KOPT-K1 (cell line): ENCODE data around the gene THTPA.
"Not testable (repeated sequence)": the region's sequence is repeated elsewhere in the genome, so short reads cannot be mapped to it uniquely, and the experiment has no call there.

Source experiments
- H3K27ac ChIP-seq: fragments of 200-600 bp; sonication (generic); 2 replicates; pipeline ENCODE4 v1.5.1; 2016; ENCODE audit warnings: antibody characterized with exemption, mild to moderate bottlenecking, low read depth, low read length; ENCODE audit not compliant: poor library complexity, severe bottlenecking
- H3K36me3 ChIP-seq: fragments of 200-600 bp; sonication (generic); 2 replicates; pipeline ENCODE4 v1.5.1; 2017; ENCODE audit warnings: antibody characterized with exemption, mild to moderate bottlenecking, low read length, moderate library complexity; ENCODE audit not compliant: insufficient read depth
- H3K9me3 ChIP-seq: fragments of 200-600 bp; sonication (generic); 2 replicates; pipeline ENCODE4 v1.5.1; 2017; ENCODE audit warnings: antibody characterized with exemption, low read length, mild to moderate bottlenecking; ENCODE audit not compliant: insufficient read depth, poor library complexity, severe bottlenecking

Gene THTPA

GRCh38 chr14:23578560-23579310, 22.7 kb downstream of the THTPA start, which contains the start of gene JPH4:
Gene JPH4 (minus strand): TSS chr14:23578790. CDS start chr14:23577453, 1,337 bp downstream.
- no peaks in the 10 kb centered on the region for H3K9me3 ChIP-seq
- no peaks in the 10 kb centered on the region for H3K36me3 ChIP-seq
- H3K27ac ChIP-seq, result no peak within 1 kb of the TSS

GRCh38 chr14:23579311-23579630, 23.2 kb downstream of the THTPA start:
- no peaks in the 10 kb centered on the region for H3K9me3 ChIP-seq
- H3K36me3 ChIP-seq, result no peaks in the 10 kb centered on the region
- H3K27ac ChIP-seq, result no peak overlapping the region

- H3K9me3 ChIP-seq, result no peaks in the 10 kb centered on the region
These were observed 23.7 kb downstream of the THTPA start for GRCh38 chr14:23579739-23580138.

GRCh38 chr14:23580152-23580926, 24.3 kb downstream of the THTPA start:
- no peaks in the 10 kb centered on the region for H3K9me3 ChIP-seq

More at GRCh38 chr14:23579739-23580138, 23.7 kb downstream of the THTPA start:
- Histone ChIP-seq H3K36me3 (no peaks in the 10 kb centered on the region), H3K27ac (no peak overlapping the region)

GRCh38 chr14:23580948-23581281, 24.8 kb downstream of the THTPA start:
- Histone ChIP-seq H3K27ac (no peak overlapping the region), H3K9me3 (no peaks in the 10 kb centered on the region), H3K36me3 (no peaks in the 10 kb centered on the region)

More at GRCh38 chr14:23580152-23580926, 24.3 kb downstream of the THTPA start:
- Histone ChIP-seq H3K36me3 (no peaks in the 10 kb centered on the region), H3K27ac (no peak overlapping the region)

- Histone ChIP-seq H3K36me3 (no peaks in the 10 kb centered on the region), H3K27ac (no peak overlapping the region), H3K9me3 (no peaks in the 10 kb centered on the region)
These were observed 27.1 kb downstream of the THTPA start for GRCh38 chr14:23582906-23583760.

GRCh38 chr14:23583761-23584526, 27.9 kb downstream of the THTPA start:
- not testable (repeated sequence) for H3K27ac ChIP-seq, H3K9me3 ChIP-seq, H3K36me3 ChIP-seq

GRCh38 chr14:23584527-23585203, 28.6 kb downstream of the THTPA start:
- not testable (repeated sequence) for H3K27ac ChIP-seq, H3K9me3 ChIP-seq, H3K36me3 ChIP-seq

GRCh38 chr14:23588884-23589598, 33.0 kb downstream of the THTPA start:
- Histone ChIP-seq H3K36me3 (no peaks in the 10 kb centered on the region), H3K9me3 (no peaks in the 10 kb centered on the region), H3K27ac (no peak overlapping the region)

- Histone ChIP-seq H3K27ac (no peak overlapping the region), H3K9me3 (no peaks in the 10 kb centered on the region), H3K36me3 (no peaks in the 10 kb centered on the region)
These were observed 33.5 kb downstream of the THTPA start for GRCh38 chr14:23589606-23590005.

- Histone ChIP-seq H3K9me3 (no peaks in the 10 kb centered on the region), H3K27ac (no peak overlapping the region)
These were observed 34.1 kb downstream of the THTPA start for GRCh38 chr14:23590198-23590597.

GRCh38 chr14:23594191-23594590, 38.1 kb downstream of the THTPA start:
- not testable (repeated sequence) for H3K9me3 ChIP-seq, H3K36me3 ChIP-seq, H3K27ac ChIP-seq

More at GRCh38 chr14:23590198-23590597, 34.1 kb downstream of the THTPA start:
- no peaks in the 10 kb centered on the region for H3K36me3 ChIP-seq

GRCh38 chr14:23600322-23600707, 44.2 kb downstream of the THTPA start:
- H3K27ac ChIP-seq, result no peak overlapping the region

GRCh38 chr14:23600806-23601205, 44.7 kb downstream of the THTPA start:
- no peaks in the 10 kb centered on the region for H3K9me3 ChIP-seq
- H3K36me3 ChIP-seq, result no peaks in the 10 kb centered on the region
- H3K27ac ChIP-seq, result no peak overlapping the region

More at GRCh38 chr14:23600322-23600707, 44.2 kb downstream of the THTPA start:
- no peaks in the 10 kb centered on the region for H3K9me3 ChIP-seq
- H3K36me3 ChIP-seq, result no peaks in the 10 kb centered on the region
